Lung (tissue), 16 donors: Measurements from ENCODE around the gene ZFYVE19. TPM values are rescaled to one million over a fixed set of nuclear protein-coding genes. Genes with fewer than 3 reads are reported as not detected.

ENCODE experiments used
- ATAC-seq: fragments of 200-7000 bp; cut with Tn5 transposase; one replicate; pipeline ENCODE4 v1.9.1; 2020; ENCODE audit warnings: moderate number of reproducible peaks; ENCODE audit not compliant: insufficient read depth, low FRiP score
- DNase-seq, 3 donors: peaks; one replicate each; pipeline ENCODE4 v3.0.0-alpha.2; 2013 to 2017
- H3K27ac ChIP-seq, 2 donors: one replicate each; pipeline ENCODE4 v1.5.1; 2013; ENCODE audit warnings: mild to moderate bottlenecking in 2 of 2, moderate library complexity in 2 of 2, control low read depth in 1 of 2, inconsistent platforms in 1 of 2, low read depth in 1 of 2, low read length in 1 of 2
- H3K27me3 ChIP-seq, 3 donors: one replicate each; pipeline ENCODE4 v1.5.1; 2013; ENCODE audit warnings: low read length in 2 of 3; ENCODE audit not compliant: control insufficient read depth in 3 of 3, insufficient read depth in 3 of 3
- H3K36me3 ChIP-seq, 4 donors: one replicate each; pipeline ENCODE4 v1.5.1; 2013; ENCODE audit warnings: low read length in 4 of 4, mild to moderate bottlenecking in 1 of 4, moderate library complexity in 1 of 4; ENCODE audit not compliant: control insufficient read depth in 4 of 4, insufficient read depth in 4 of 4
- H3K4me1 ChIP-seq, 5 donors: one replicate each; pipeline ENCODE4 v1.5.1; 2013; ENCODE audit warnings: low read length in 5 of 5, mild to moderate bottlenecking in 2 of 5, moderate library complexity in 1 of 5; ENCODE audit not compliant: control insufficient read depth in 5 of 5, insufficient read depth in 5 of 5
- H3K4me3 ChIP-seq: one replicate; pipeline ENCODE4 v1.5.1; 2013; ENCODE audit warnings: mild to moderate bottlenecking, control low read depth, moderate library complexity
- H3K9ac ChIP-seq, 2 donors: one replicate each; pipeline ENCODE4 v1.5.1; 2013; ENCODE audit warnings: low read length in 2 of 2, control low read depth in 1 of 2; ENCODE audit not compliant: insufficient read depth in 1 of 2
- H3K9me3 ChIP-seq, 4 donors: one replicate each; pipeline ENCODE4 v1.5.1; 2013; ENCODE audit warnings: low read length in 3 of 4, mild to moderate bottlenecking in 1 of 4, moderate library complexity in 1 of 4; ENCODE audit not compliant: control insufficient read depth in 4 of 4, insufficient read depth in 3 of 4
- CTCF ChIP-seq: IDR thresholded peaks from 2 replicates; pipeline ENCODE4 v1.5.1; 2012; ENCODE audit warnings: mild to moderate bottlenecking; ENCODE audit errors: control extremely low read depth, extremely low read depth
- WGBS, 2 donors: extraction: QIAGEN DNeasy Blood & Tissue Kit; methylation state at CpG; one replicate each; pipeline ENCODE4 v1.1.7; 2013; 5-methylcytosine and 5-hydroxymethylcytosine counted together
- long read RNA-seq, 5 donors: transcript quantifications; one replicate each; lab custom pipeline, GENCODE V29; 2026
- polyA plus RNA-seq, 2 donors: library from polyadenylated mRNA; stranded (reverse); fragments of 200-250 nt; gene quantifications; one replicate each; pipeline ENCODE4 v1.2.1, GENCODE V29; 2013
- total RNA-seq, 2 donors: library from RNA; depleted of rRNA in 1 of 2; stranded (reverse); fragments of >200 nt in 1 of 2; gene quantifications; one replicate each; pipeline ENCODE4 v1.2.1, GENCODE V29; 2014 to 2021
- donor health status: control.
- donor health status: control.
- donor health status: Bipolar disorder and iron deficiency.
- donor health status: healthy.
- donor health status: DM: yes; HTN: yes; CAD: no.

ZFYVE19 gene
- total RNA-seq = 10 to 100 TPM; 23.0 to 25.0 TPM
- polyA plus RNA-seq = 10 to 100 TPM; 17.3 to 19.4 TPM
- long read RNA-seq, donor 1, transcript ZFYVE19-203 (11 exons, 2,775 nt) = major isoform, 5 of 8 reads
- long read RNA-seq, donor 1, partial matches to known transcripts = 0 of 8 reads
- long read RNA-seq, donor 1, other reads (novel, unspliced or antisense) = 0 of 8 reads
- long read RNA-seq, donor 2, partial matches to known transcripts = 0 of 3 reads
- long read RNA-seq, donor 2, other reads (novel, unspliced or antisense) = 0 of 3 reads
- long read RNA-seq, donor 3, partial matches to known transcripts = 0 of 3 reads
- long read RNA-seq, donor 3, other reads (novel, unspliced or antisense) = 0 of 3 reads
- long read RNA-seq, donor 4, partial matches to known transcripts = 0 of 1 reads
- long read RNA-seq, donor 4, other reads (novel, unspliced or antisense) = 0 of 1 reads
- long read RNA-seq, donor 5, partial matches to known transcripts = 0 of 4 reads
- long read RNA-seq, donor 5, other reads (novel, unspliced or antisense) = 0 of 4 reads

GRCh38 chr15:40807028-40807887 lies at the start of gene ZFYVE19, which contains the start of gene DNAJC17:
Gene ZFYVE19 (plus strand): TSS chr15:40807089. CDS start chr15:40807590, 501 bp downstream.
Gene DNAJC17 (minus strand): TSS chr15:40807473. CDS start chr15:40807446, 27 bp downstream.
- no peaks in the 10 kb centered on the region for H3K27me3 ChIP-seq
- H3K36me3 ChIP-seq = peaks cover 0 to 12% (median 6%) of the 10 kb centered on the region in 4 donors
- DNase-seq = peak; percentile 97 to 99 (median 98)
- WGBS, 2 donors = 0 to 1% methylated on average over 64 of the region's 64 CpGs
- H3K27ac ChIP-seq = peak within 1 kb of the TSS; percentile 88 to 97
- peaks cover 5 to 12% (median 5%) of the 10 kb centered on the region in 5 donors for H3K4me1 ChIP-seq
- H3K9me3 ChIP-seq = no peaks in the 10 kb centered on the region
- peak within 1 kb of the TSS; percentile 87 for H3K4me3 ChIP-seq
- peak; percentile 99 for ATAC-seq
- TF ChIP-seq CTCF = no peak
- peak within 1 kb of the TSS; percentile 74 to 91 for H3K9ac ChIP-seq

- H3K36me3 ChIP-seq = no peaks in the 10 kb centered on the region
- WGBS, 2 donors = 89 to 95% methylated on average over 5 of the region's 5 CpGs
- no peak overlapping the region for H3K4me3 ChIP-seq
- TF ChIP-seq CTCF = no peak
- no peak overlapping the region for H3K9ac ChIP-seq
- H3K9me3 ChIP-seq = no peaks in the 10 kb centered on the region
- H3K27ac ChIP-seq = no peak overlapping the region
- ATAC-seq (no peak), DNase-seq (no peak)
- no peaks in the 10 kb centered on the region for H3K27me3 ChIP-seq
- peaks cover 0 to 20% (median 0%) of the 10 kb centered on the region in 5 donors for H3K4me1 ChIP-seq
Observed at GRCh38 chr15:40759961-40760360, 46.9 kb upstream of the ZFYVE19 start.

- H3K9me3 ChIP-seq = no peaks in the 10 kb centered on the region
- H3K4me1 ChIP-seq = peaks cover 0 to 31% (median 0%) of the 10 kb centered on the region in 5 donors
- WGBS, 2 donors = 31% methylated on average over 55 of the region's 55 CpGs
- peaks cover 0 to 11% (median 0%) of the 10 kb centered on the region in 4 donors for H3K36me3 ChIP-seq
- no peak overlapping the region for H3K9ac ChIP-seq
- DNase-seq = peak; percentile 86 to 89 (median 88)
- H3K27ac ChIP-seq = peak overlapping the region in 1 of 2 donors; percentile 89
- ATAC-seq = peak; percentile 34
- no peaks in the 10 kb centered on the region for H3K27me3 ChIP-seq
- H3K4me3 ChIP-seq = peak overlapping the region; percentile 46
- no peak for TF ChIP-seq CTCF
Observed at GRCh38 chr15:40762919-40763800, 43.7 kb upstream of the ZFYVE19 start.
